ENCODE measurements around the gene PCNX2. TPM values are rescaled to one million over a fixed set of nuclear protein-coding genes. Genes with fewer than 3 reads are reported as not detected.
"Not testable (repeated sequence)": the region's sequence is repeated elsewhere in the genome, so short reads cannot be mapped to it uniquely, and the experiment has no call there.

PCNX2 gene
- total RNA-seq, 4 donors from 2014 or later, result 5.9 to 21.7 (median 10.3) TPM

DNA sequence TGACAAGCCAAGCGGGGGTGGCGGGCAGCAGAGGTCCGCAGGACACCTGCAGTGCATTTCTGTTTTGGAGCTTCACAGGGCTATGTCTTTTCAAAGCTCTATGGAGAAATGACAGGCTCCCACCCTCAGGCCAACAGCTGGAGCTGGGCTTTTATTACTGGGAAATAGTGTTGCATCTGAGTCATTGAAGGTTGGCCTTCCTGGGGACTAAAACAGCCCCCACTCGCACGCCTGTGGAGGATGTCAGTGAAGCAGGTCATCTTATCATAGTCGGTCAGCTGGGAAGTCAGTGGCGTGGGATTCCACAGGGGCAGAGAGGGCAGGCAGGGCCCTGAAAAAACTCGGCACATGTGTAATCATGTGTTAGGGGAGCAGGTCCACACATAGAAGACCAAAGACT, 289.8 kb downstream of the PCNX2 start:
- Histone ChIP-seq H3K27ac (no peak overlapping the region), H3K36me3 (no peaks in the 10 kb centered on the region), H3K4me3 (no peak overlapping the region), H3K4me1 (no peaks in the 10 kb centered on the region), H3K27me3 (no peaks in the 10 kb centered on the region), H3K9me3 (no peaks in the 10 kb centered on the region)
- 95 to 100% methylated on average over 1 to 5 of the region's 8 CpGs for WGBS, 2 donors (ENCODE audit: low coverage in 1 of 2)
- TF ChIP-seq EP300 (IDR thresholded peaks at IDR 0.05) (no peak), POLR2AphosphoS5 (IDR thresholded peaks at IDR 0.05) (no peak), POLR2A (IDR thresholded peaks at IDR 0.05) (no peak)
- TF ChIP-seq, protein P1, sequence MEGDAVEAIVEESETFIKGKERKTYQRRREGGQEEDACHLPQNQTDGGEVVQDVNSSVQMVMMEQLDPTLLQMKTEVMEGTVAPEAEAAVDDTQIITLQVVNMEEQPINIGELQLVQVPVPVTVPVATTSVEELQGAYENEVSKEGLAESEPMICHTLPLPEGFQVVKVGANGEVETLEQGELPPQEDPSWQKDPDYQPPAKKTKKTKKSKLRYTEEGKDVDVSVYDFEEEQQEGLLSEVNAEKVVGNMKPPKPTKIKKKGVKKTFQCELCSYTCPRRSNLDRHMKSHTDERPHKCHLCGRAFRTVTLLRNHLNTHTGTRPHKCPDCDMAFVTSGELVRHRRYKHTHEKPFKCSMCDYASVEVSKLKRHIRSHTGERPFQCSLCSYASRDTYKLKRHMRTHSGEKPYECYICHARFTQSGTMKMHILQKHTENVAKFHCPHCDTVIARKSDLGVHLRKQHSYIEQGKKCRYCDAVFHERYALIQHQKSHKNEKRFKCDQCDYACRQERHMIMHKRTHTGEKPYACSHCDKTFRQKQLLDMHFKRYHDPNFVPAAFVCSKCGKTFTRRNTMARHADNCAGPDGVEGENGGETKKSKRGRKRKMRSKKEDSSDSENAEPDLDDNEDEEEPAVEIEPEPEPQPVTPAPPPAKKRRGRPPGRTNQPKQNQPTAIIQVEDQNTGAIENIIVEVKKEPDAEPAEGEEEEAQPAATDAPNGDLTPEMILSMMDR (IDR thresholded peaks at IDR 0.05), result no peak
- no peak for ATAC-seq

DNA sequence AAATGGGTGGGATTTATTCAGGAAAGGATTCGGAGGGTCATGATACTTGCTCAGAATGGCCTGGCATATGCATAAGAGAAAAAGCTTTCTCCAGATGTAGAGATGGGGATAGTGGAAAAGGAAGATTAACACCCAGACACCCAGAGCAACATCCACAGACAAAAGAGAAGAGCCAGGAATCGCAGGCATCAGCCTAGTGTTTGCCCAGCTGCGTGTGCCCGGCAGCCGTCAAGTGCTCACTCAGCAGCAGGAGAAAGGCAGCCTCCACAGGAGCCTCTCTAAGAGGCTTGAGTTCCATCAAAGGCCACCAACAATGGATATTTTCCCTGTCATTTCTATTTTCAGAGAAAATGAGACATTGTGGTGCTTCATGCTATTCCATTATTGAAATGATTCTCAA, 290.4 kb downstream of the PCNX2 start:
- TF ChIP-seq POLR2A (IDR thresholded peaks at IDR 0.05), result no peak
- no peak for ATAC-seq
- no peak overlapping the region for H3K4me3 ChIP-seq
- H3K9me3 ChIP-seq, result no peaks in the 10 kb centered on the region
- WGBS, 2 donors (ENCODE audit: low coverage in 1 of 2), result 100% methylated on average over 2 to 5 of the region's 5 CpGs
- H3K27me3 ChIP-seq, result no peaks in the 10 kb centered on the region
- H3K4me1 ChIP-seq, result no peaks in the 10 kb centered on the region
- H3K27ac ChIP-seq, result no peak overlapping the region
- peaks cover 0 to 5% of the 10 kb centered on the region in 2 donors for H3K36me3 ChIP-seq

DNA sequence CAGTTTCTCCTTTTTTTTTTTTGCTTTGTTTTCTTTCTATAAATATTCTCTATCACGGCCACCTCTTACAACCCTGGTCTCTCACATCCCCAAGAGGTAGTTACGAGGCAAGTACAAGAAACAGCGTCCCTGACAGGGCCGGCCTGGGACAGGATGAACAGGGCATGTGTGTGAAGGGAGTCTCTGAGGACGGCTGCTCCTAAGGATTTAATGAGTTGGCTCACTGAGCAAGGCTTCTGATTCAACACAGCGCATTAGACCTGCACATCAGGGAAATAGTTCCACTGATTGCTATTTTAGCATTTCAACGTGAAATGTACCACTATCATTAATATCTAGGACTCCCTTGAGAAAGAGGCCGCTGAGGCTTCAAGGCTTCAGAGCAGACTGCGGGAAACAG, 291.1 kb downstream of the PCNX2 start:
- WGBS, 2 donors (ENCODE audit: low coverage in 1 of 2), result 80 to 86% methylated on average over 1 to 2 of the region's 9 CpGs
- ATAC-seq, result no peak
- Histone ChIP-seq H3K27ac (no peak overlapping the region), H3K36me3 (peaks cover 0 to 9% of the 10 kb centered on the region in 2 donors), H3K4me1 (no peaks in the 10 kb centered on the region), H3K9me3 (no peaks in the 10 kb centered on the region), H3K27me3 (no peaks in the 10 kb centered on the region), H3K4me3 (no peak overlapping the region)
- TF ChIP-seq, protein P1 (IDR thresholded peaks at IDR 0.05), result no peak
- TF ChIP-seq EP300 (IDR thresholded peaks at IDR 0.05) (no peak), POLR2AphosphoS5 (IDR thresholded peaks at IDR 0.05) (no peak), POLR2A (IDR thresholded peaks at IDR 0.05) (no peak)

DNA sequence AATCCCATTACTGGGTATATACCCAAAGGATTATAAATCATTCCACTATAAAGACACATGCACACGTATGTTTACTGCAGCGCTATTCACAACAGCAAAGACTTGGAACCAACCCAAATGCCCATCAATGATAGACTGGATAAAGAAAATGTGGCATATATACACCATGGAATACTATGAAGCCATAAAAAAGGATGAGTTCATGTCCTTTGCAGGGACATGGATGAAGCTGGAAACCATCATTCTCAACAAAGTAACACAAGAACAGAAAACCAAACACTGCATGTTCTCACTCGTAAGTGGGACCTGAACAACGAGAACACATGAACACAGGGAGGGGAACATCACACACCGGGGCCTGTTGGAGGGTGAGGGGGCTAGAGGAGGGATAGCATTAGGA, 291.9 kb downstream of the PCNX2 start:
- not testable (repeated sequence) for ATAC-seq, H3K9me3 ChIP-seq, H3K27ac ChIP-seq, H3K4me1 ChIP-seq, H3K4me3 ChIP-seq, H3K27me3 ChIP-seq
- 90 to 100% methylated on average over 2 to 5 of the region's 5 CpGs for WGBS, 2 donors (ENCODE audit: low coverage in 1 of 2)
- H3K36me3 ChIP-seq, result peaks cover 0 to 15% of the 10 kb centered on the region in 2 donors

DNA sequence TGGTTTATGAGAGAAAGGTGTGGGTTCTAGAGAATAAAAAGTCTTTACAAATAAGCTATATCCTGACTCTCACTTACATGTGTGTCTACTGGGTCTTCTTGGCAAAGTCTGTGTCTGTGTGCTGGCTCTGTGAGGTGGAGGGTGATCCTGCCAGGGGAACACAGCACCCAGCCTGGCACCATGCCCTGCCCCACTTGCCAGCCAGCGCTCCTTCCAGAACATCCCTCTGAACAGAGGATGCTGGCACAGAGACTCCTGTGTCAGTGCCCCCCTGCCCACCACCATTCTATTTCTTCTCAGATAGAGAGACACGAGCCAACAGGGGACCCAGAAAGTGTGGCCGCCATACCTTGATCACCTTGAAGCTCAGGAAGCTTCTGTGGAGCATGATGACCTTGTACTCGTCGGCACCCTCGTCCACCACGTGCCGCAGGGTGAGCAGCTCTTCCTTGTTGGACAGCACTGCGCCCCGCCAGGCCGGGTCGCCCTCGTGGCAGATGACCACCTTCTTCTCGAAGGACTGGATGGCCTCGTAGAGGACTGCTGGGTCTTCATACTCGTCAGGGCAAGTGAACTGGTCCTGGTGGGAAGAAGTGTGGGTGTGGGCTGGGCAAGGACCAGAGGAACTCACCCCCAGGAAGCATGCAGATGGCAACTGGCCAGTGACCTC, 295.4 kb downstream of the PCNX2 start:
- 91 to 97% methylated on average over 11 to 13 of the region's 16 CpGs for WGBS, 2 donors (ENCODE audit: low coverage in 1 of 2)
- H3K27ac ChIP-seq, result no peak overlapping the region
- no peak for ATAC-seq

DNA sequence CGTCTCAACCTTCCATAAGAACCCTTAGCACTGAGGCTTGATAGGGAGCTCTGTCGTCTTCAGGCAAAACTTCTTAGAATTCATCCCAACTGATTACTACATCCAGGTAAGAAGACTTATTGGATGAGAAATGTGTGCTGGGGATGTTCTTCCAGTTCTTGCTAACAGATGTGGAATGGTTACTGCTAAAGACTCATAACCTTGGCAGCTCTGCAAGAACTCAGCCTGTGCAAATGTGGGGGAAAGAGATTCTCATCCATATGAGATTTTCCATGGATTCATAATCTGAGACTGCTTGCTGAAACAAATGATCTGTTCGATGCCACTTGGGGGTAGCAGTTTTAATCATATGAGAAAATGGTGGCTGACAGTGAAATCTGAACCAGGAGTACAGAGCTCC, 296.9 kb downstream of the PCNX2 start:
- Histone ChIP-seq H3K36me3 (peaks cover 0 to 45% of the 10 kb centered on the region in 2 donors), H3K9me3 (no peaks in the 10 kb centered on the region), H3K27me3 (no peaks in the 10 kb centered on the region), H3K4me1 (no peaks in the 10 kb centered on the region), H3K27ac (no peak overlapping the region), H3K4me3 (no peak overlapping the region)
- no peak for ATAC-seq
- TF ChIP-seq POLR2AphosphoS5 (IDR thresholded peaks at IDR 0.05), result no peak
- TF ChIP-seq POLR2A (IDR thresholded peaks at IDR 0.05), result no peak
- no peak for TF ChIP-seq EP300 (IDR thresholded peaks at IDR 0.05)
- TF ChIP-seq, protein P1 (IDR thresholded peaks at IDR 0.05), result no peak
- WGBS, 2 donors (ENCODE audit: low coverage in 1 of 2), result 84 to 89% methylated on average over 2 to 3 of the region's 3 CpGs

More for the DNA sequence above, 295.4 kb downstream of the PCNX2 start:
- no peaks in the 10 kb centered on the region for H3K4me1 ChIP-seq
- H3K9me3 ChIP-seq, result no peaks in the 10 kb centered on the region
- peaks cover 0 to 40% of the 10 kb centered on the region in 2 donors for H3K36me3 ChIP-seq
- H3K4me3 ChIP-seq, result no peak overlapping the region
- TF ChIP-seq EP300 (IDR thresholded peaks at IDR 0.05) (no peak), POLR2A (IDR thresholded peaks at IDR 0.05) (no peak), POLR2AphosphoS5 (IDR thresholded peaks at IDR 0.05) (no peak)
- TF ChIP-seq, protein P1 (IDR thresholded peaks at IDR 0.05), result no peak
- no peaks in the 10 kb centered on the region for H3K27me3 ChIP-seq
